Stimulated activated CD8-positive, alpha-beta memory T cell treated with anti-CD3 and anti-CD28 coated beads, Interleukin-15, amount 100 ng/mL, for 4 hours (primary cell): ENCODE results near the gene CLSTN2.

Experiments
- DNase-seq, 2 donors: peaks; one replicate each; pipeline ENCODE4 v3.0.0-alpha.2; 2020; ENCODE audit warnings: low read depth in 2 of 2

The CLSTN2 gene

GRCh38 chr3:140378571-140379340, 443.8 kb downstream of the CLSTN2 start:
- DNase-seq, result no peak

- no peak for DNase-seq
Measured at GRCh38 chr3:140384028-140384771, 449.2 kb downstream of the CLSTN2 start.

- no peak for DNase-seq
Measured at GRCh38 chr3:140384876-140385275, 449.9 kb downstream of the CLSTN2 start.

GRCh38 chr3:140386357-140387100, 451.5 kb downstream of the CLSTN2 start:
- no peak for DNase-seq

- DNase-seq, result no peak
Measured at GRCh38 chr3:140387244-140387643, 452.3 kb downstream of the CLSTN2 start.

- no peak for DNase-seq
Measured at GRCh38 chr3:140388202-140388922, 453.4 kb downstream of the CLSTN2 start.

GRCh38 chr3:140391061-140391460, 456.1 kb downstream of the CLSTN2 start:
- no peak for DNase-seq

- DNase-seq, result no peak
Measured at GRCh38 chr3:140394488-140395133, 459.6 kb downstream of the CLSTN2 start.

GRCh38 chr3:140395134-140396075, 460.4 kb downstream of the CLSTN2 start:
- no peak for DNase-seq

GRCh38 chr3:140396110-140396509, 461.1 kb downstream of the CLSTN2 start:
- no peak for DNase-seq

GRCh38 chr3:140397847-140398246, 462.9 kb downstream of the CLSTN2 start:
- no peak for DNase-seq

GRCh38 chr3:140398387-140398786, 463.4 kb downstream of the CLSTN2 start:
- no peak for DNase-seq

- DNase-seq, result no peak
Measured at GRCh38 chr3:140399871-140400270, 464.9 kb downstream of the CLSTN2 start.

GRCh38 chr3:140403079-140403478, 468.1 kb downstream of the CLSTN2 start:
- no peak for DNase-seq

GRCh38 chr3:140403608-140404007, 468.6 kb downstream of the CLSTN2 start:
- no peak for DNase-seq

- DNase-seq, result no peak
Measured at GRCh38 chr3:140406655-140407054, 471.7 kb downstream of the CLSTN2 start.

GRCh38 chr3:140408252-140408651, 473.3 kb downstream of the CLSTN2 start:
- no peak for DNase-seq

GRCh38 chr3:140416666-140417065, 481.7 kb downstream of the CLSTN2 start:
- no peak for DNase-seq

- no peak for DNase-seq
Measured at GRCh38 chr3:140420621-140421357, 485.8 kb downstream of the CLSTN2 start.
